HG02763 (cell line): Measurements from ENCODE around the gene MOK.
"Not testable (repeated sequence)": the region's sequence is repeated elsewhere in the genome, so short reads cannot be mapped to it uniquely, and the experiment has no call there.

Experiments used
- ATAC-seq: cut with Tn5 transposase; IDR thresholded peaks from one replicate; pipeline ENCODE4 v1.9.1; 2021; ENCODE audit warnings: mild to moderate bottlenecking, moderate library complexity; ENCODE audit not compliant: unreplicated experiment

MOK gene

GRCh38 chr14:102321456-102322422, 16.8 kb upstream of the MOK start:
- no peak for ATAC-seq

DNA sequence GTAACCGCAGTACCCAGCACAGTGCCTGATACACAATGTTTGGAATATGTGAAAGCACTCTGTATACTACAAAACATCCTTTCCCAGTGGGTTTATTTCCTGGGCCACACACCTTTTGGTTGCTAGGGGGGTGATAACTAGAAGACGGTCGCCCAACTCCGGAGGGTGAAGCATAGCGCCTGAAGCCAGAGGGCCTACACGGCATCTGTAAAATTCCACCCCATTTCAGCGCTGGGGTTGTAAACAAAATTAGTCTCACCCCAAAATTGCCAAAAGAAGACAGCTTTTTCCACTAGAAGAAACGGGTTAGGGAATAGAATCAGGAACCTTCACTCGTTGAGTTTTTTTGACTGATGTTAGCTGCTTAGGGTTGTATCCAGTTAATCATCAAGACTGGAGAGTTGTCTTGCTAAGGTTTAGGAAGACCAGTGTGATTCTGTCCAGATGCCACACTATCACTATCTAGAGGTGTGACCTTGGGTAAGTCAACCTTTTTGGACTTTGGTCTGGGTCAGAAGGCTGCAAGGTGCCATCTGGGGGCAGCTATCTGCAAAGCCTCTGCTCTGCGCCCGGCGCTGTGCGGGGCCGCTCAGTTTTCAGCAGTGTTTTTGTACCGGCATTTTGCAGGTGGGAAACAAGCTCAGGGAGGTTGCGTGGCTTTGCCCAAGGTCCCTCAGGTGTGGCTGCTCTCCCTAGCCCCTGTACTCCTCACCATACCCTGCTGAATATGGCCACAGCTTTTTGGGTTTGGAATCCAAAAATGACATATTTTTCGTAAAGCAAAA, 15.9 kb upstream of the MOK start:
- no peak for ATAC-seq

DNA sequence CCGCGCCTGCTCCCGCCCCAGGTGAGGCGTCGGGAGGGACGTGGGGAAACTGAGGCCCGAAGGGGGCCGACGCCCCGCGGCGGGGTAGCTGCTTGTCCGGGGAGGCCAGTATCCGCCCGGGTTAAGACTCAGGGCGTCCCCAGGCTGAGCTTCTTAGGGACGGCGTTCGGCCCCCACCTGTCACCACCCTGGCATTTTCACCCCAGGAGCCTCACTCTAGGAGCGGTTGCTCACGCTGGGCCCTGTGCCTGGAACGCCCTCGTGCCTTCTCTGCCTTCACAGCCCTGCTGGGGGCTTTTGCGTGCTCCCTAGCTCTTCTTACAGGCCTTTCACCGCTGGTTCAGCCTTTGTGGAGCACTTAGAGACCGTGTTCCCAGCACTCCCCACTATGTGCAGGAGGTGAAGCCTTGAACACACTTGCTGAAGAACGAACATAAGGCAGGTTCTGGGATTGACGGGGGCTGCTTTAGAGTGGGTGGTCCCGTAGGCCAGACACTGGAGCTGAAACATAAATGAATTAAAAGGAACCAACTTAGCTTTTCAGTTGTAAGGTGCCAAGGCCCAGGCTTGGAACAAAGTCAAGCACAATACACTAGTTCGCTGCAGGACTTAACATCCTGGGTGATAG, 15.2 kb upstream of the MOK start:
- ATAC-seq: peak; percentile 10

DNA sequence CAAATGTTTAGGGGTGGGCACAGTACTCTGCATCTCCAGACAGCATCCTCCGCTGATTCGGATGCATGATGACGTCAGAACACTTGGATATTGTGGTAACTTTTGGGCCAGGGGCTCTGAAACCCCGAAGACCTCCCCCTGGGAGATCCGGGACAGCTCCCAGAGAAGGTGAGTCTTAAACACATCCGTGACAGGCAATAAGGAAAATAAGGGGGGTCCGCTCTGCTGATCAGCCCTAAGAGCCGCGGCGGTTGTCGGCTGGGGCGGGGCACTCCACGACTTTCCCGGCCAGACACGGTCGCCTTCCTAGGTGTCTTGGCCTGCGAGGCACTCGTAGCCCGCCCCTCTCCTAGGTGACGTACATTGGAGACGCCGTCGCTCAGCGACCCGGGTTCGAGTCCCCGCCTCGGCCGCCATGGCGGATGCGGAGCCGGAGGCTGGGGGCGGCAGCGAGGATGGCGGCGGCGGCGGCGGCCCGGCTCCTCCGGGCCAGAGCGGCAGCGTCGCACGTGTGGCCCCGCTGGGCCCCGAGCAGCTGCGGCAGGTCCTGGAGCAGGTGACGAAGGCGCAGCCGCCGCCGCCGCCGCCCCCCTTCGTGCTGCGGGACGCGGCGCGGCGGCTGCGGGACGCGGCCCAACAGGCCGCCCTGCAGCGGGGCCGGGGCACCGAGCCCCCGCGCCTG, 14.5 kb upstream of the MOK start, which contains the start of gene ZNF839:
TSS of gene ZNF839 (plus strand) at position 396 of the 682 bp plus-strand sequence. CDS start at position 416, 20 bp downstream.
- ATAC-seq: peak; percentile 60

DNA sequence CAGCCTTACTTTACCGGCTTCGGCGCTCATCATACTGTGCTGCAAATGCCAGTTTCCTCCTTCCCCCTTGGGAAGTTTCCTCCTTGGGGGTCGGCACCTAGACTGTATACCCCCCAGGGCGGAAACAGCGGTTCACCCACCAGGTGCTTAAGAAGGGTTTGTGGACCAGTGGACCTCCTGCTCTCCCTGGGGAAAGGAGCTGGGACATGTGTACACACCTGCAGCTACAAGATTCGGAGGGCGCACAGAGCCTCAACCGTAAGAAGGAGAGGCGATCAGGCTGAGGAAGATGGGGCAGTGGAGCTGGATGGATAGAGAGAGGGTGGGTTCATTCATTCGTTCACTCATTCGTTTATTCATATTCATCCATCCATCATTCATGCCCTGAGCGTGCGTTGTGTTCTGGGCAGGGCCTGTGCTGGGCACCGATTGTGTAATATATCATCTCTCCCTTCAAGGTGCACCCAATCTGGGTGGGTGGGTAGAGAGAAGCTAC, 13.9 kb upstream of the MOK start:
- no peak for ATAC-seq

DNA sequence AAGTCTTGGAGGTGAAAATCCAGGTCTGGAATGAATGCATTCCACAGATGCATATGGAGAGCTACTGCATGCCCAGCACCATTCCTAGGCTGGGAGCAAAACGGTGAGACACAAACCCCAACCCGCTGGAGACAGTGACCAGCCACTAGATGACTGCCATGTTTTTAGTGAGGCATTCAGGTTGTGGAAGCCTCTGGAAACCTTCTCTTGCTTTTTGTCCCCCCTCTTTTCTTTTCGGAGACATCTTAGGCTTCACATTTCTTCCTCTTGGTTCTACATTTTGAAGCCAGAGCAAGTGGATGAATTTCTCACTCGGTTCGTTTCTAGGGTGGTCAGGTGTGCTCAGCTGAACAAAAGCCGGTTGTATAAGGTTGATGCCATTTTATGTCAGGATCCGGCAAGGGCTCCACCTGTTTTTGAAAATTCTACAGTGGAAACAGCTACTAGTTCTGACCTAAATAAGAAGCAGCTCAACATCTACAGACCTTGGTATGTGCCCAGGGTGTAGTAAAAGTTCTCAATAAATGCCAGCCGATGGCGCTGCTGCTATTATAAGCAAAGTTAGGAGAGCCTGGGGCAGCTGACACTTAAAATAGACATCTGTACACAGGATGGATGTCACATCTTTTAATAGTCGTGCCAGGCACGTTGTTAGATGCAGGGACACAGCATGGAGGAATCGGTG, 12.7 kb upstream of the MOK start:
- no peak for ATAC-seq

DNA sequence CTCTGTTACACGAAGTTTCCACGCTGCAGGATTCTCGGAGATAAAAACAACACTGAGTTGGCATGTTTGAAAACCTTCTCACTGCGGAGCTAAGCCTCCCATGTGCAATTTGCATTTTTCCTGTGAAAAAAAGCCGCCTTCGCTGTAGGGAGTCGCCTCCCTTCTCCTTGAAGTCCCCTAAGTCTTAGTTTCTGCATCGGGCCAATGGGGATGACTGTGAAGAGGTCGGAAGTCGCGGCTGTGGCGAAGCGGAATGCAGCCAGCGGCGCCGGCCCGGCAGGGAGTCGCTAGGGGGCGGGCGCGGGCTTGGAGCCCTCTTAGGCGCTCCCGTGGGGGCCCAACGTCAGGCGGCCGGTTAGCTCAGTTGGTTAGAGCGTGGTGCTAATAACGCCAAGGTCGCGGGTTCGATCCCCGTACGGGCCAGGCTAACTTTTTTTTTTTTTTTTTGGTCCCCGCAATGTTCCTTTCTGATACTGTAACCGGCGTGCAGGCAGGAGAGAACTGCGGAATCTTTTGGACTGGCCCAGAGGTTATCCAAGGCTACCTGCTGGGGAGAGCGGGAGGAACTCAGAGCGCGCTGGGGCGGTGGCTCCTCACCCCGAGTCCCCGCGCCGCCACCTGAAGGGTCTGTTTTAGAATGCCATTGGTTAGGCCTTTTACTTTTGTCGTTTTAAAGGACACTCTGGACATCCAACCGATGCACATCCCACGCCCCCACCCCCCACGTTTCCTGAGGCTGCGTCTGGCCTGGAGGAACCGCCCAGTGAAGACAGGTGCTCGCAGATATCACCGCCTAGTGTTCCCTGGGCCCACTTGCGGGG, 12.0 kb upstream of the MOK start:
- peak; percentile 62 for ATAC-seq

GRCh38 chr14:102316338-102316742, 11.4 kb upstream of the MOK start:
- no peak for ATAC-seq

DNA sequence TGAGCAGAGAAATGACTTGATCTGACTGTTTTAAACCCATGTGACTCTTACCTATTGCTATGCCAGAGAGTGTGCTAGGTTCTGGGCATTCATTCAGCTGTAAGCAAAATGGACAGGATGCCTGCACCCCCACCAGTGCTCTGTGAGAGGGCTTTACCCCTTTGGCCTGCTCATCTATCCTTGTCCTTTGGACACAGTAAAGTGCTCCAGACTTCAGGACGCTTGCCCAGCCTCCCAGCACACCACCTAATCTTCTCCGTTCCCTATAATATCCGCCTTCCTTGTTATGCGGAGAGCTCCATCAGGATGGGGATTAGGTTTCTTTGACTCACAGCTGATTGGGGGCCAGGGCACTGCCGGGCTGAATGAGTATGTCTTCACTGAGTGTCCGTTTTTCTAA, 10.2 kb upstream of the MOK start:
- ATAC-seq: no peak

- ATAC-seq: peak; percentile 50
Observed at GRCh38 chr14:102314242-102315011, 9.5 kb upstream of the MOK start.

GRCh38 chr14:102303664-102304063, 1.3 kb downstream of the MOK start:
- ATAC-seq: no peak

GRCh38 chr14:102298303-102299070, 6.5 kb downstream of the MOK start:
- ATAC-seq: not testable (repeated sequence)

- ATAC-seq: no peak
Observed at GRCh38 chr14:102297436-102298170, 7.4 kb downstream of the MOK start.

- ATAC-seq: no peak
Observed at GRCh38 chr14:102295270-102295669, 9.7 kb downstream of the MOK start.

- no peak for ATAC-seq
Observed at GRCh38 chr14:102293781-102294180, 11.2 kb downstream of the MOK start.

DNA sequence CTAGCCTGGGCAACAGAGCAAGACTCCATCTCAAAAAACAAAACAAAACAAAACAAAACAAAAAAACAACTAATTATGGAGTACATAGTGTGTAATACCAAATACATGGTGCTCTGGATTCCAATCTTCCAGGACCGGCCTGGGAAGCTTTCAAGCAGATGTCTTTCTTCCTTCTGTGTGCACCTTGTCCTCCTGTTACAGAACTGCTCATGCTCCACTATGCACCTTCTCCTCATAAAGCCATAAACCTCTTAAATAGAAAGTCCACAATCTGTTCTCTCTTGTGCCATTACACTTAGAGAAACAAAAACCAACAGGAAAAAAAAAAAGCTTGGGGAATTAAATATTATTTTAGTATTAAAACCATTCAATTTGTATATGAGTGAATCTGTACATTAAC, 12.5 kb downstream of the MOK start:
- no peak for ATAC-seq

- ATAC-seq: no peak
Observed at GRCh38 chr14:102288139-102288538, 16.8 kb downstream of the MOK start.
